IMR-90 (cell line): ENCODE results near the gene UBL4A. TPM values are rescaled to one million over a fixed set of nuclear protein-coding genes. Genes with fewer than 3 reads are reported as not detected.

Experiments
- ATAC-seq: fragments of 200-7000 bp; cut with Tn5 transposase; 2 replicates; pipeline ENCODE4 v1.9.1; 2020; ENCODE audit warnings: low read depth, mild to moderate bottlenecking, moderate library complexity
- BruUV-seq: library from RNA; stranded (reverse); fragments of 400-500 nt; replicated peaks from 2 replicates; lab custom pipeline; 2021; lab: Mats Ljungman, UMichigan
- CTCF ChIA-PET: fragments of 300-600 bp; formaldehyde crosslinking; extraction: SDS; loops from one replicate; lab custom pipeline; 2021; ENCODE audit warnings: antibody characterized with exemption; lab: Yijun Ruan, JAX
- POLR2A ChIA-PET: fragments of 300-600 bp; sonication (Branson Sonifier 250); formaldehyde crosslinking; loops from one replicate; lab custom pipeline; 2022; ENCODE audit warnings: antibody characterized with exemption; ENCODE audit not compliant: unreplicated experiment; lab: Charles Lee
- DNase-seq: peaks from one replicate; pipeline ENCODE4 v3.0.0; 2013
- H2AFZ ChIP-seq: replicated peaks from 2 replicates; pipeline ENCODE3; 2013; ENCODE audit warnings: low read length, mild to moderate bottlenecking; ENCODE audit not compliant: poor library complexity
- H2AK5ac ChIP-seq: 2 replicates; pipeline ENCODE4 v1.6.1; 2013; ENCODE audit warnings: low read depth, low read length, inconsistent platforms
- H2AK9ac ChIP-seq: replicated peaks from 2 replicates; pipeline ENCODE3; 2013; ENCODE audit warnings: mild to moderate bottlenecking, low read depth, low read length, moderate library complexity; ENCODE audit not compliant: poor library complexity
- H2BK120ac ChIP-seq: 2 replicates; pipeline ENCODE4 v1.6.1; 2013; ENCODE audit warnings: low read depth, low read length, inconsistent platforms
- H2BK15ac ChIP-seq: 3 replicates; pipeline ENCODE4 v1.6.1; 2013; ENCODE audit warnings: low read depth, low read length, inconsistent platforms
- H2BK20ac ChIP-seq: 2 replicates; pipeline ENCODE4 v1.6.1; 2013; ENCODE audit warnings: low read depth, mild to moderate bottlenecking, inconsistent platforms, low read length, moderate library complexity
- H2BK5ac ChIP-seq: 2 replicates; pipeline ENCODE4 v1.6.1; 2013; ENCODE audit warnings: mild to moderate bottlenecking, low read depth, low read length, inconsistent platforms; ENCODE audit not compliant: poor library complexity, severe bottlenecking
- H3K14ac ChIP-seq: replicated peaks from 2 replicates; pipeline ENCODE4 v1.6.1; 2013; ENCODE audit warnings: low read depth, low read length, inconsistent platforms
- H3K18ac ChIP-seq: 2 replicates; pipeline ENCODE4 v1.6.1; 2013; ENCODE audit warnings: low read depth, low read length, control low read depth
- H3K23ac ChIP-seq: 2 replicates; pipeline ENCODE4 v1.6.1; 2013; ENCODE audit warnings: low read depth, low read length, inconsistent platforms
- H3K27ac ChIP-seq: 2 replicates; pipeline ENCODE4 v1.5.1; 2013; ENCODE audit warnings: mild to moderate bottlenecking, control low read depth, low read length; ENCODE audit not compliant: insufficient read depth
- H3K27me3 ChIP-seq: 2 replicates; pipeline ENCODE4 v1.6.1; 2013; ENCODE audit warnings: low read length; ENCODE audit not compliant: control insufficient read depth, insufficient read depth
- H3K36me3 ChIP-seq: 2 replicates; pipeline ENCODE4 v1.6.1; 2013; ENCODE audit warnings: low read length, mixed read lengths; ENCODE audit not compliant: control insufficient read depth, insufficient read depth
- H3K4ac ChIP-seq: 2 replicates; pipeline ENCODE4 v1.6.1; 2013; ENCODE audit warnings: low read depth, low read length, inconsistent platforms
- H3K4me1 ChIP-seq: 2 replicates; pipeline ENCODE4 v1.6.1; 2013; ENCODE audit warnings: low read length, mixed read lengths; ENCODE audit not compliant: control insufficient read depth, insufficient read depth
- H3K4me2 ChIP-seq: 2 replicates; pipeline ENCODE4 v1.6.1; 2013; ENCODE audit warnings: low read depth, mild to moderate bottlenecking, control low read depth, low read length, moderate library complexity
- H3K4me3 ChIP-seq: 2 replicates; pipeline ENCODE4 v1.5.1; 2013; ENCODE audit warnings: low read depth, mild to moderate bottlenecking, control low read depth, low read length, moderate library complexity; ENCODE audit not compliant: insufficient read depth
- H3K56ac ChIP-seq: 2 replicates; pipeline ENCODE4 v1.6.1; 2013; ENCODE audit warnings: low read length, inconsistent platforms; ENCODE audit not compliant: insufficient read depth; ENCODE audit errors: extremely low read depth
- H3K79me1 ChIP-seq, 2 experiments: 2 replicates each; pipeline ENCODE4 v1.6.1; 2013; ENCODE audit warnings: low read length in 2 of 2, inconsistent platforms in 1 of 2, low read depth in 1 of 2
- H3K9ac ChIP-seq: 2 replicates; pipeline ENCODE4 v1.6.1; 2013; ENCODE audit warnings: low read depth, low read length, control low read depth
- H3K9me1 ChIP-seq: 2 replicates; pipeline ENCODE4 v1.6.1; 2013; ENCODE audit warnings: low read length, inconsistent platforms; ENCODE audit not compliant: insufficient read depth
- H3K9me3 ChIP-seq: 2 replicates; pipeline ENCODE4 v1.6.1; 2013; ENCODE audit warnings: low read length; ENCODE audit not compliant: control insufficient read depth, insufficient read depth
- H4K20me1 ChIP-seq: 2 replicates; pipeline ENCODE4 v1.6.1; 2013; ENCODE audit warnings: low read length, inconsistent platforms; ENCODE audit not compliant: insufficient read depth
- H4K5ac ChIP-seq: 2 replicates; pipeline ENCODE4 v1.6.1; 2013; ENCODE audit warnings: mild to moderate bottlenecking, low read depth, low read length, control low read depth
- H4K8ac ChIP-seq, 2 experiments: 2 replicates each; pipeline ENCODE4 v1.6.1; 2013; ENCODE audit warnings: low read depth in 2 of 2, low read length in 2 of 2, control low read depth in 1 of 2, inconsistent platforms in 1 of 2
- H4K91ac ChIP-seq: 2 replicates; pipeline ENCODE4 v1.6.1; 2013; ENCODE audit warnings: low read depth, low read length, inconsistent platforms; ENCODE audit not compliant: insufficient read depth
- BHLHE40 ChIP-seq: fragments of 150-350 bp; IDR thresholded peaks from 2 replicates; pipeline ENCODE4 v1.6.1; 2016; ENCODE audit warnings: mild to moderate bottlenecking, low read depth, low read length
- CEBPB ChIP-seq: IDR thresholded peaks from 2 replicates; pipeline ENCODE4 v1.6.1; 2012; ENCODE audit warnings: low read depth, low read length, improper control_type of control experiment
- NFE2L2 ChIP-seq: fragments of 150-350 bp; IDR thresholded peaks from 2 replicates; pipeline ENCODE4 v1.6.1; 2016; ENCODE audit warnings: low read depth, mild to moderate bottlenecking, low read length
- RAD21 ChIP-seq: IDR thresholded peaks from 2 replicates; pipeline ENCODE4 v1.6.1; 2012; ENCODE audit warnings: low read length, improper control_type of control experiment
- RFX5 ChIP-seq: IDR thresholded peaks from 2 replicates; pipeline ENCODE4 v1.8.0; 2012; ENCODE audit warnings: low read depth, mild to moderate bottlenecking, low read length, moderate library complexity
- WGBS, 2 experiments: methylation state at CpG; one replicate each; pipeline versions ENCODE4 v1.1.5 to v1.1.7; 2013; ENCODE audit warnings: missing lambda C conversion rate in 2 of 2; ENCODE audit not compliant: insufficient read length in 1 of 2; ENCODE audit errors: extremely low coverage in 2 of 2; 5-methylcytosine and 5-hydroxymethylcytosine counted together
- dilution Hi-C: fragments of 300-500 bp; cut with HindIII; formaldehyde crosslinking; loops from one replicate; pipeline ENCODE4 v1.14.3; 2018; ENCODE audit warnings: low sequenced_read_pairs; ENCODE audit not compliant: unreplicated experiment
- in situ Hi-C: fragments of 300-500 bp; cut with MboI; formaldehyde crosslinking; loops from 3 replicates; pipeline ENCODE4 v1.14.3; 2019; ENCODE audit warnings: low sequenced_read_pairs, inconsistent platforms, mixed read lengths
- intact Hi-C: fragments of 100-400 bp; cut with micrococcal nuclease; formaldehyde crosslinking; loops from 2 replicates; pipeline ENCODE4 v1.10.0; 2022
- polyA plus RNA-seq, 3 experiments: library from polyadenylated mRNA; depleted of rRNA; stranded (reverse); fragments of >200 nt; gene quantifications; 2 replicates each; pipeline ENCODE4 v1.2.3, GENCODE V29; 2012; ENCODE audit warnings: low replicate concordance in 1 of 3
- total RNA-seq: library from RNA; depleted of rRNA; stranded (reverse); fragments of >200 nt; gene quantifications from 2 replicates; pipeline ENCODE4 v1.2.3, GENCODE V29; 2012

Gene UBL4A
- total and polyA plus RNA-seq, 2 of the 4 experiments (the other 2 are of a cell fraction), result 24.6 to 28.3 TPM

- dilution Hi-C loops, result no loop called here
- CTCF ChIA-PET, result no interaction called here
Measured at GRCh38 chrX:154529206-154529612, 42.8 kb upstream of the UBL4A start.

More at GRCh38 chrX:154529206-154529612, 42.8 kb upstream of the UBL4A start:
- H3K36me3 ChIP-seq, result peaks cover 33% of the 10 kb centered on the region; the same call in 1 of the 2 replicates
- H2BK20ac ChIP-seq, result no peak overlapping the region
- no peak overlapping the region for H3K18ac ChIP-seq
- H3K4me1 ChIP-seq, result peaks cover 10% of the 10 kb centered on the region
- no peak overlapping the region for H3K14ac ChIP-seq
- H3K9me1 ChIP-seq, result 0 out of 2 replicates have a peak, but pooled peaks cover 2% of the 10 kb centered on the region
- no peak overlapping the region for H2AK9ac ChIP-seq
- no peak overlapping the region; a peak in 1 of 4 replicates for H4K8ac ChIP-seq
- in situ Hi-C loops, result loop anchor here (25.0 kb wide), 1 partner anchor 1567 kb away; no protein-coding TSS in a partner anchor
- WGBS, 2 experiments, result 76% methylated on average over 2 of the region's 6 CpGs; no CpG with 5 or more reads in 1 of the 2 experiments
- peaks cover 0 to 6% of the 10 kb centered on the region in 2 experiments; a peak in 2 of 4 replicates for H3K79me1 ChIP-seq
- H3K56ac ChIP-seq, result no peak overlapping the region
- no peak overlapping the region for H4K5ac ChIP-seq
- H2AFZ ChIP-seq, result no peak overlapping the region
- no peak overlapping the region for H2BK120ac ChIP-seq
- no peak overlapping the region for H2BK15ac ChIP-seq
- BruUV-seq, result no TSS peak
- intact Hi-C loops, result no loop called here
- no peak overlapping the region for H3K4ac ChIP-seq
- H4K20me1 ChIP-seq, result 0 out of 2 replicates have a peak, but pooled peaks cover under 1% of the 10 kb centered on the region
- no peak overlapping the region for H2AK5ac ChIP-seq
- POLR2A ChIA-PET, result no interaction called here
- H4K91ac ChIP-seq, result no peak overlapping the region
- ATAC-seq (peak; percentile 20; the same call in 1 of the 2 replicates), DNase-seq (peak; percentile 15)
- H3K27me3 ChIP-seq, result no peaks in the 10 kb centered on the region
- no peak overlapping the region for H3K4me2 ChIP-seq
- no peak overlapping the region for H3K23ac ChIP-seq
- H3K27ac ChIP-seq, result no peak overlapping the region
- H3K9me3 ChIP-seq, result no peaks in the 10 kb centered on the region
- no peak for TF ChIP-seq NFE2L2
- no peak for TF ChIP-seq BHLHE40
- TF ChIP-seq RAD21, result no peak
- TF ChIP-seq CEBPB, result peak; percentile 47; the same call in 1 of the 2 replicates
- TF ChIP-seq RFX5, result no peak
- no peak overlapping the region for H3K4me3 ChIP-seq
- H3K9ac ChIP-seq, result no peak overlapping the region
- H2BK5ac ChIP-seq, result no peak overlapping the region
